ENCODE data around the gene TBK1.

DNA sequence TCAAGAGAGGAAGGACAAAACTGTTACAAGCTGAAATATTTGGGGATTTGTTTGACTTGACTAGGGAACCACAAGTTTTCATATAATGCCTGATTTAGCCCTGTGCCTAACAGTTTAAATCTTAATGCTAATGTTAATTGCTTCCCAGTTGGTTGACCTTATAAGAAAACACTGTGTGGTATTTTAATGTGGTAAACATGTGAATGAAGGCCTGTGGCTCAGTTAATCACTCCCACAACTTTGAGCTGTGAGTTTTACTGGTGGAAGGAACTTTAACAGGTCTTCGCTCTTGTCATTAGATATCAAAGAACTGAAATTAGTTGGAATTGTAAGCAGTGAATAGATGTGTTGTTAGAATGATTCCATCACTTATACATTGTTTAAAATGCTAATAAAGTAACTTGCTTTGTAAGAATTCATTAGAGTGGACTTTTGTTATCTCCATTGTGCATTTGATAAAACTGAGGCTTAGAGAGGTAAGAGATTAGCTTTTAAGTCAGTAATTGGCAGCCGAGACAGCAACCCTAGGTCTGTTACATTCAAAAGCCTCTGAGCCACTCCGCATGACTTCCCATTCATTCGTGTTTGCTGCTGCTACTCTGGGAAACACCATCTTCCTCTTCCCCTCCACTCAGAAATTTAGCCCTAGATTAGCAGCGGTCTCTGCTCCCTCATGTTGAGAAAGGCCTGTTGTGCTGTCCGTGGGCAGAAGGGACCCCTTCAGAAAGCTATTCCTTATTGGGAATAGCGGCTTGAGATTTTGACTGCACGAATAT lies 1.0 kb upstream of the TBK1 start:
- TF ChIP-seq POLR2A (IDR thresholded peaks at IDR 0.05) = no peak
- no peak for TF ChIP-seq EP300 (IDR thresholded peaks at IDR 0.05)
- no peak for TF ChIP-seq CTCF (IDR thresholded peaks at IDR 0.05)
- TF ChIP-seq POLR2AphosphoS5 (IDR thresholded peaks at IDR 0.05) = no peak
